ENCODE measurements around the gene KRTAP5-1.

The KRTAP5-1 gene

GRCh38 chr11:1570531-1570895 is 14.6 kb downstream of the KRTAP5-1 start:
- Mint-ChIP-seq H3K4me1 (ENCODE audit: low read depth) (peaks cover 8% of the 10 kb centered on the region), H3K27ac (no peak overlapping the region), H3K4me3 (peak overlapping the region; percentile 20), H3K27me3 (no peaks in the 10 kb centered on the region), H3K9me3 (no peaks in the 10 kb centered on the region), H3K36me3 (ENCODE audit: low read depth) (no peaks in the 10 kb centered on the region)

- Mint-ChIP-seq H3K9me3 (no peaks in the 10 kb centered on the region), H3K36me3 (ENCODE audit: low read depth) (no peaks in the 10 kb centered on the region), H3K4me3 (no peak overlapping the region), H3K27me3 (no peaks in the 10 kb centered on the region), H3K27ac (no peak overlapping the region), H3K4me1 (ENCODE audit: low read depth) (peaks cover 8% of the 10 kb centered on the region)
Measured at GRCh38 chr11:1570001-1570453, 15.1 kb downstream of the KRTAP5-1 start.

DNA sequence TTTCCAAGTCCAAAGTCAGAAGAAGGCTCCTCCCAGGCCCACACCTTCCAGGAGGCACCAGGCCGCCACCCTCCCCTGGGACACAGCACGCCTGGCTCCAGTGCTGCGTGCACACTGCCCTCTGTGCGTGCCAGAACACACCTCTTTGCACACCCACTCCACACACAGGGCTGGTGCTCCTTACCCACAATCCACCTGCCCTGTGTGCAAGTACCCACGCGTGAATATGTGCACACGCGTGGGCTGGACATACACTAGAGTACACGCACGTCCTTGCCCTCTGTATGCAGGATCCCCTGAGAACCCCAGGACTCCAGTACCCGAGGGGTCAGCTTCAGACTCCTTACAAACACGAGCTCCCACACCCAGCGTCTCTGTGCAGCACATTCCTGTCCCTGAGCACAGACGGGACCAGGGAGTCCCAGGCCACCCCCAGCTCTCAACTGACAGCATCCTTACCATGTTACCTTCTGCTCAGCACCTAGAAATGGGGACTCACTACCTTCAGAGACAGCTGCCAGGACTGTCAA is 15.8 kb downstream of the KRTAP5-1 start:
- no peaks in the 10 kb centered on the region for H3K27me3 Mint-ChIP-seq
- no peak overlapping the region for H3K27ac Mint-ChIP-seq
- no peaks in the 10 kb centered on the region for H3K9me3 Mint-ChIP-seq
- no peak overlapping the region for H3K4me3 Mint-ChIP-seq
- peaks cover 8% of the 10 kb centered on the region for H3K4me1 Mint-ChIP-seq (ENCODE audit: low read depth)
- no peaks in the 10 kb centered on the region for H3K36me3 Mint-ChIP-seq (ENCODE audit: low read depth)

- Mint-ChIP-seq H3K27ac (no peak overlapping the region), H3K27me3 (no peaks in the 10 kb centered on the region), H3K4me3 (no peak overlapping the region), H3K9me3 (no peaks in the 10 kb centered on the region), H3K4me1 (ENCODE audit: low read depth) (peaks cover 8% of the 10 kb centered on the region), H3K36me3 (ENCODE audit: low read depth) (no peaks in the 10 kb centered on the region)
Measured at GRCh38 chr11:1568441-1568911, 16.6 kb downstream of the KRTAP5-1 start.

DNA sequence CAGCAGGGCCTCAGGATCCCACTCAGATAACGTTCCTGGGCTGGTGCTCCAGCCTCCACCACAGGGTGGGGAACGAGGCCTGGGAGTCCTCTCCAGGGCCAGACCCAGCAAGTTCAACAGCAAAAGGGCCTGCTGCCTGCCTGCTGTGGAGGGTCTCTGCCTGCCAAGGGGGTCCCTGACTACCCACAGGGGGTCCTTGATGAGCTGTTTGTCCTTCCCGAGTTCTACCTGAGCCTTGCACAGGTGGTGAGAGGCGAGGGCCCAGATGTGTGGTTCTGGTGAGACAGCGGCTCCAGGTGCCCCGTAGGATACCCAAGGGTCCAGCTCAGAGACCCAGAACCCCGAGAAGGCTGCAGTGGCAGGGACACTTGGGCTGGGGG is 17.4 kb downstream of the KRTAP5-1 start:
- peaks cover 8% of the 10 kb centered on the region for H3K4me1 Mint-ChIP-seq (ENCODE audit: low read depth)
- no peaks in the 10 kb centered on the region for H3K36me3 Mint-ChIP-seq (ENCODE audit: low read depth)
- H3K27me3 Mint-ChIP-seq = no peaks in the 10 kb centered on the region
- H3K27ac Mint-ChIP-seq = no peak overlapping the region
- H3K9me3 Mint-ChIP-seq = no peaks in the 10 kb centered on the region
- no peak overlapping the region for H3K4me3 Mint-ChIP-seq

GRCh38 chr11:1567052-1567720 is 17.9 kb downstream of the KRTAP5-1 start:
- H3K9me3 Mint-ChIP-seq = no peaks in the 10 kb centered on the region
- H3K27ac Mint-ChIP-seq = no peak overlapping the region
- peaks cover 8% of the 10 kb centered on the region for H3K4me1 Mint-ChIP-seq (ENCODE audit: low read depth)
- no peaks in the 10 kb centered on the region for H3K27me3 Mint-ChIP-seq
- no peaks in the 10 kb centered on the region for H3K36me3 Mint-ChIP-seq (ENCODE audit: low read depth)
- H3K4me3 Mint-ChIP-seq = no peak overlapping the region

- Mint-ChIP-seq H3K36me3 (ENCODE audit: low read depth) (no peaks in the 10 kb centered on the region), H3K4me3 (no peak overlapping the region), H3K27me3 (no peaks in the 10 kb centered on the region), H3K27ac (no peak overlapping the region), H3K4me1 (ENCODE audit: low read depth) (peaks cover 8% of the 10 kb centered on the region), H3K9me3 (no peaks in the 10 kb centered on the region)
Measured at GRCh38 chr11:1566381-1567051, 18.6 kb downstream of the KRTAP5-1 start.

DNA sequence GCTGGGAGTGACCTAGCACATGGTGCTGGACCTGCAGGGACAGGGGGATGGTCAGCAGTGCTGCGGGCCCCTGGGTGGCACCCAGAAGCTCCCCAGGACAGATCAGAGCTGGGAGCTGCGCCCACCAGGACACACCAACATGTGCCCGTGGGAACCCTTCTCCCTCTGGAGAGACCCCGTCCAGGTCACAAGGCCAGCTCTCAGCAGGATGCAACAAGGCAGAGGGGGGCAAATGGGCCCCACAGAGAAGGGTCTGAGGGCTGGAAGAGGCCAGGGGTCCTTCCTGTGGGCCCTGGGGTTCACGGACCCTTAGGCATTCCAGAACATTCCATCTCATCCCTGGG is 19.2 kb downstream of the KRTAP5-1 start:
- Mint-ChIP-seq H3K4me1 (ENCODE audit: low read depth) (peaks cover 8% of the 10 kb centered on the region), H3K27ac (no peak overlapping the region), H3K36me3 (ENCODE audit: low read depth) (no peaks in the 10 kb centered on the region), H3K9me3 (no peaks in the 10 kb centered on the region), H3K27me3 (no peaks in the 10 kb centered on the region), H3K4me3 (no peak overlapping the region)

- Mint-ChIP-seq H3K9me3 (no peaks in the 10 kb centered on the region), H3K27me3 (no peaks in the 10 kb centered on the region), H3K4me1 (ENCODE audit: low read depth) (peaks cover 5% of the 10 kb centered on the region), H3K27ac (no peak overlapping the region), H3K36me3 (ENCODE audit: low read depth) (no peaks in the 10 kb centered on the region), H3K4me3 (no peak overlapping the region)
Measured at GRCh38 chr11:1565173-1565903, 19.7 kb downstream of the KRTAP5-1 start.

DNA sequence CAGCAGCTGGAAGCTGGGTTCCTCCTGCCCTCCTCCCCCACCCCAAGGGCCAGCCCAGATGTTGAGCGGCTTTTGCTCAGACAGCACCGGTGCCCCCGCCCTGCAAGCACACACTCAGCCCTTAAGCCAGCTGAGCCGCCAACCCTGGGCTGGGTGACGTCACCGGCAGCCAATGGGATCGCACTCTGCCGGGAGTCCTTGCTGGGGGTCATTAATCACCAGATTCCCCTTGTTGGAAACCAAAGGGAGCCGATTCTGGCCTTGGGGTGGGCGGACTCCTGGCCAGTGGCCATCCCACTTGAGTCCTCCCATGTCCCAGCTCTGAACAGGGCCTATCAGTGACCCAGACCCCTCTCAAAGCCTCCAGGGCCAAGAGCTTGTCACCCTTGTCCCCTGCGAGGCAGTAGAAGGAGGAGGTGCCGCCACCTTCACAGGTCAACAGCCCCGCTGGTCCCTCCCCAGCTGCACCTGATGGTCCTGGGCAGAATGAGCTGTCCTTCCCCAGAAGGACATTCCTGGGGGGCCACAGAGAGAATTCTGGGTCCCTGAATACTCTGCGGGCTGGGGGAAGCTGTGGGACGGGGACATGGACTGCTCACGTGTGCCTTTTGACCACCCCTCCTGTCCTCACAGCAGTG is 20.4 kb downstream of the KRTAP5-1 start:
- Mint-ChIP-seq H3K9me3 (no peaks in the 10 kb centered on the region), H3K4me3 (no peak overlapping the region), H3K27ac (no peak overlapping the region), H3K27me3 (no peaks in the 10 kb centered on the region), H3K4me1 (ENCODE audit: low read depth) (peaks cover 5% of the 10 kb centered on the region), H3K36me3 (ENCODE audit: low read depth) (no peaks in the 10 kb centered on the region)

DNA sequence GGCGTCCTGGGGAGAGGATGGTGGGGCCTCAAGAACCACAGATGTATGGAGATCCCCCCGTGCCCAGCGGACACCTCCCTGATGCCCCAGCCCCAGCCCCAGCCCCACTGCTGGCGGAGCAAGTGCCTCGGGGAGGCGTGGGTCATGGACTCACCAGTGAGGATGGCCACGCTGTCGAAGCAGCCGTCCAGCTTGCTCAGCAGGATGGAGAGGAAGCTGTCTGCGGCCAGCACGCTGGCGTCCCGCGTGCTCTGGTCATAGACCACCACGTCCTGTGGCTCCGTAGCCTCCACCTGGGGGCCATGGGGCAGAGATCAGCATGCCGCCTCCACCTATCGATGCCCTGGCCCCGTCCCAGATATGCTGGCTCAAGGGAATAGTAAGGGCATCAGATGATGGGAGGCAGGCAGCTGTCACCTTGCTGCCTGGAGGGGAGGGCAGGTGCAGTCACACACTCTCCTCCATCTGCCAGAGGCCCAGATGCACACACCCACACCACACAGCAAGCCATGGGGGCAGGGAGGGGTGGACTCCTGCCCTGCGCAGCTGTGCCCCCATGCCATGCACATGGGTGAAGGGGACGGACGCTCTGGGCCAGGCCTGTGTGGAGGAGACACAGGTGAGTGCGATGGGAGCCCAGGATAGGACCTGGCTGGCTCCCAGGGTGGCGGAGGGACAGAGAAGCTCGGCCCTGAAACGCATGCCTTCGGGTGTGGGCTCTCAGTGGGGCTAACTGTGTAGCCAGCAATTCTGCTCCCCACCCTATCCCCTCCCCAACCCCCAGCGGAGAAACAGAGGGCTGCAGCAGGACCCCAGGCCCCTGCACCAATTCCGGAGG is 21.2 kb downstream of the KRTAP5-1 start:
- no peaks in the 10 kb centered on the region for H3K4me1 Mint-ChIP-seq (ENCODE audit: low read depth)
- no peaks in the 10 kb centered on the region for H3K9me3 Mint-ChIP-seq

DNA sequence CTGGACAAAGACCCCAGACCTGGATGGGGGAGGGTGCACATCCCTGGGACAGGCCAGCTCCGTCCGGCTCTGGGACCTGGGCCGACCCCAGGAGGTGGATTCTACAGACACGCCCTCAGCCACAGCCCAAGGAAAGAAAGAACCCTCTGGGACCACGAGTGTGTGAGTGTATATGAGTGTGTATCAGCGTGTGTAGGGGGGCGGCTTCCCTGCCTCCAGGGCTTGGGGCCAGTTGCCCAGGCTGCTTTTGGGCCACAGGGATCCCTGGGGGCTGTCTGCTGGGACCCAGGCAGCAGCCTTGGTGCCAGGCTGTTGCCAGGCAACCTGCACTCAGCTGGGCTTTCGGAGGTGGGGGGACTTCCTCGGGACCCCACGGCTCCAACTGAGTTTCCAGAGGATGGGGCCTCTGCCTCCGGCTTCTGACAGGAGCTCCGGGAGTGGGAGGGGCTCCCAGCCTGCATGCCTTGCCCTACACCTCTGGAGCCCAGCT is 21.9 kb downstream of the KRTAP5-1 start:
- Mint-ChIP-seq H3K9me3 (no peaks in the 10 kb centered on the region), H3K27me3 (no peaks in the 10 kb centered on the region), H3K36me3 (ENCODE audit: low read depth) (no peaks in the 10 kb centered on the region), H3K27ac (no peak overlapping the region), H3K4me3 (no peak overlapping the region), H3K4me1 (ENCODE audit: low read depth) (no peaks in the 10 kb centered on the region)

More for the DNA sequence above, 21.2 kb downstream of the KRTAP5-1 start:
- H3K27ac Mint-ChIP-seq = no peak overlapping the region
- no peaks in the 10 kb centered on the region for H3K36me3 Mint-ChIP-seq (ENCODE audit: low read depth)
- H3K4me3 Mint-ChIP-seq = no peak overlapping the region
- H3K27me3 Mint-ChIP-seq = no peaks in the 10 kb centered on the region

GRCh38 chr11:1562469-1563148 is 22.5 kb downstream of the KRTAP5-1 start:
- Mint-ChIP-seq H3K4me3 (no peak overlapping the region), H3K4me1 (ENCODE audit: low read depth) (no peaks in the 10 kb centered on the region), H3K27me3 (no peaks in the 10 kb centered on the region), H3K27ac (no peak overlapping the region), H3K36me3 (ENCODE audit: low read depth) (no peaks in the 10 kb centered on the region), H3K9me3 (no peaks in the 10 kb centered on the region)

GRCh38 chr11:1561955-1562354 is 23.1 kb downstream of the KRTAP5-1 start:
- Mint-ChIP-seq H3K4me3 (no peak overlapping the region), H3K27ac (no peak overlapping the region), H3K9me3 (no peaks in the 10 kb centered on the region), H3K36me3 (ENCODE audit: low read depth) (no peaks in the 10 kb centered on the region), H3K27me3 (no peaks in the 10 kb centered on the region), H3K4me1 (ENCODE audit: low read depth) (no peaks in the 10 kb centered on the region)

All from stimulated activated naive CD8-positive, alpha-beta T cell treated with anti-CD3 and anti-CD28 coated beads, Interleukin-15, Interleukin-2, amounts not matched to agents 100 ng/mL and 50 ng/mL, for 24 hours (primary cell).